Activated CD4-positive, alpha-beta T cell treated with anti-CD3 and anti-CD28 coated beads for 1 hour (primary cell): Measurements from ENCODE around the gene CCDC57.

ENCODE experiments used
- DNase-seq: peaks from one replicate; pipeline ENCODE4 v3.0.0-alpha.2; 2020

CCDC57 gene

GRCh38 chr17:82103553-82104451 is 108.8 kb downstream of the CCDC57 start:
- no peak for DNase-seq

GRCh38 chr17:82101767-82102679 is 110.6 kb downstream of the CCDC57 start:
- DNase-seq: no peak

GRCh38 chr17:82101301-82101715 is 111.3 kb downstream of the CCDC57 start:
- DNase-seq: no peak

DNA sequence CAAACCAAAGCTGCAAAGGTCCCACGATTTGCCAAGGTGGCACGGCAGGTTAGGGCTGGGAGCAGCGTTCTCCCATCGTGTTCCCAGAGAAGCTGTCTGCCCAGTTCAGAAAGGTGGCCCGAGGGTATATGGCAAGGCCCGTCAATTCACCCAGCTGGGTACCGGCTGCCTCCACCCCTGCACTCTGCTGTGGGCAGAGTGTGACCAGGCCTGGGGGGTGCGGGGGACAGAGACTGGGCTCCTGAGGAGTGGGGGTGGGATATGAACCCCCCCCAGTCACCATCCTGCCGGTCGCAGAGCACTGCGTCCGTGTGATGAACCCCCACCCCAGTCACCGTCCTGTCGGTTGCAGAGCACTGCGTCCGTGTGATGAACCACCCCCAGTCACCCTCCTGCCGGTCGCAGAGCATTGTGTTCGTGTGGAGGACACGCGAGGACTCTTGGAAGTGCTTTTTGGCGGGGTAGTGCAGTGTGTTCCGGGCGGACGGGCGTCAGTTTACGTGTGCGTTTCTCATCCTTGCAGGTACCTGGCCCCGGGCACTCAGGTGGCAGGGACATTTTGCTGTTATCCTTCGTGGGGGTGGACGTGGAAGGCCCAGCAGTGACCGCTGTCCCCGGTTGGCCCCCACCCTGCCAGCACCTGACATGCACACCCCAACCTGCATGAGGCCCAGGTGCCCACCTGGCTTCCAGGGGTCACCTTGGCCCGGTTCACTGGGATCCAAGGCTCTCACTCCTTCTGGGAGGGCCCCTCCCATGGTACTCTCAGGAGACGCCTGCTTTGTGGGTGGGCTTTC is 111.9 kb downstream of the CCDC57 start:
- no peak for DNase-seq

GRCh38 chr17:82098939-82099763 is 113.5 kb downstream of the CCDC57 start:
- DNase-seq: no peak

DNA sequence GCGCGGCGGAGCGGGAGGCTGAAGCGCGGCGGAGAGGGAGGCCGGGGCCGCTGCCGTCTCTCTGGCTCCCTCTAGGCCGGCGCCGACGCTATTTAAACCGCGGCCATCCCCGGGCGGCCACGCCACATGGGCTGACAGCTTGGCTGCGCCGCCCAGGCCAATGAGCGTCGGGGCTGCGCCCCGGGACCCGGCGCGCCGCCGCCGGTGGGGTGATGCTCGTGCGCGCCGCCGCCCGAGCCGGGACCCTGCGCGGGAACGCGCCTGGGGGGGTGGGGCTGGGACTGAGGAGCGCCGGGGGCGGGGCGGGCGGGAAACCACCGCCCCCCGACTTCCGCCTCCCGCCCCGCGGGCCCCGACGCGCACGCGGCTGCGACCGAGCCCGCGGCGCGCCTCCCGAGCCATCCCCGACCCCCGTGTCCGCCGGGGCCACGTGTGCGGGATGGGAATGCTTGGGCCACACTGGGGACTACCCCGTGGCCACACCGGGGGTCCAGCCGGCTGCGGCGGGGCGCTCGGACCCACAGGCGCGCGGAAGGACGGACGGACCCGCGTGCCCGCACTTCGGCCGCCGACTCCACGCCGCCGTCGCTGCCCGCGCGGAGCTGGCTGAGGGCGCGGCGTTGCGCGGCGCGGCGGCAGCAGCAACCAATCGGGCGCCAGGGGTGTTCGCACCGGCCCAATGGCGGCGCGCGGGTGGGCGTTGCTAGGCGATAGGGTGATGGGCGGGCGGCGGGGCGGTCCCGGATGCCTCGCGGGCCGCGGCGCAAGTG is 114.3 kb downstream of the CCDC57 start, which contains the start of gene FASN:
FASN (minus strand) TSS at position 68 of the 770 bp plus-strand sequence. CDS start 1,791 bp downstream, outside the sequence.
- peak; percentile 87 for DNase-seq

DNA sequence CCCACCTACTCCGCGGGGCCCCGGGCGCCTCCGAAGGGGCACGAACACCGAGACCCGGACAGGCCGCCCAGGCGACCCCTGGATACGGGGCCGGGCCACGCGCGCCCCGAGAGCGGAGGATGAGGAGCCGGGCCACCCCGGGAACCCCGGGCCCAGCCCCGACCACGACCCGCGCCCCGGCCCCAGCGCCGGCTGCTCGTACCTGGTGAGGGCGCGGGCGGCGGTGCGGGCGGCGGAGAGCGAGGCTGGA is 114.8 kb downstream of the CCDC57 start:
- DNase-seq: peak; percentile 18

DNA sequence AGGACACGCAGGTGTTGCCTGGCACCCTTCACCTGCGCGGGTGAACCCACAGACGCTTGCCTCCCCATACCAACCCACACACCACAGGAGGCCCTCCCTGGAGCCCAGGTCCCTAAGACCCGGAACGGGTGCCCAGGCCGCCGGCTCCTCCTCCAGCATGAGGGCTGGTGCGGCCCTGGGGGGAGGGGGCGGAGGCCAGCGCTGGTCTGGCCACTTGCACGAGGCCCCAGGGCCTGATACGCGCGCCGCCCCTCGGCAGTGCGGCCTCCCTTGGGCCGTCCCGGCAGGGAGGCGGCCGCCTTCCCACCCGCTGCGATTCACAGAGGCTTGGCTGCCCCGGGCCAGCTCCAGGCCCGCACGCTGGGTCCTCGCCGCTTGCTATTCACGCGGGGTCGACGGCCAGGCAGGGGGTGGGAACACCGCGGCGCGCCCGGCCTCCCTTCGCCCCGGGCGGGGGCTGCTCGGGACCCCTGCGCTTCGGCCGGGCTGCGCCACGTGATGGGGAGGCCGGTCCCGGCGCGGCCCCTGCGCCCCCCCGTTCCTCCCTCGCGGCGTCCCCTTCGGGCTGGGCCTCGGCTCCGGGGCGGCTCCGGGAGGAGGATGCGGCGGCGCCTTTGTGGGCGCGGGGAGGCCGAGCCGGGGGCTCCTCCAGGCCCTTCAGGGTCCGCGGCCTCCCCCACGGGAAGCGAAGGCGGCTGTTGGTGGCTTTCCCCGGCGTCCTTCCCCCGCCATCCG is 115.3 kb downstream of the CCDC57 start:
- DNase-seq: no peak

GRCh38 chr17:82096709-82097183 is 115.9 kb downstream of the CCDC57 start:
- DNase-seq: no peak

GRCh38 chr17:82095777-82096708 is 116.6 kb downstream of the CCDC57 start:
- no peak for DNase-seq

DNA sequence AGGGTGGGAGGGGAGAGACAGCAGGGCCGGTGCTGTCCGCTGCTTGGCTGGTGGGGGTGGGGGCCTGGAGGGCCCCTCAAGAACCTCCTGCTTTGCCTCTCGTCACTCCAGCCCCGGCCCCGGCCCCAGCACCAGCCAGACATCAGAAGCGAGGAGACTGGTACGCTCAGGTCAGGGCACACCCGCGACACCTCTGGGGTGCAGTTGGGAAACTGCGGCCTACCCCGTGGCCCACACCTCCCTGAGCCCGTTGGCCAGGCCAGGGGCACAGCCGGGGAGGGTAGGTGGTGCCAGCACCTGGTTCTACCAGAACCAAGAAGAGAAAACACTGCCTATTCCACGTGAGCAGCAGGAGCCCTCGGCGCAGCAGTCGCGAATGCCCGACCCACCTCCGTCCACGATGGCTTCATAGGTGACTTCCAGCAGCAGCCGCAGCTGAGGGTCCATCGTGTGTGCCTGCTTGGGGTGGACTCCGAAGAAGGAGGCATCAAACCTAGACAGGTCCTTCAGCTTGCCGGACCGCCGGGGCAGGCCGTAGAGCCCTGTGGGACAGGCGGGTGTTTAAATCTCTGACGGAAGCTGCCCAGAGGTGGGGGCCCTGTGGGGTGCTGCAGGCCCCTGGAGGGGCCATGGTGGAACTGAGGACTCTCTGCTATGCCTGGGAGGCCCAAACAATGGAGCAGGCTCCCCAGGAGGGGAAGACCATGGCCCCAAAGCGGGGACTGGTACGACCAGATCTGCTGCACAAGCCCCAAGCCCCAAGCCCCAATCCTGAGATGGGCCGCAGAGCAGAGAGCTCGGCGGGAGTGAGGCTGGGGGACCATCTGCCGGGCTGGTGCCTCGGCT is 117.5 kb downstream of the CCDC57 start:
- DNase-seq: no peak

DNA sequence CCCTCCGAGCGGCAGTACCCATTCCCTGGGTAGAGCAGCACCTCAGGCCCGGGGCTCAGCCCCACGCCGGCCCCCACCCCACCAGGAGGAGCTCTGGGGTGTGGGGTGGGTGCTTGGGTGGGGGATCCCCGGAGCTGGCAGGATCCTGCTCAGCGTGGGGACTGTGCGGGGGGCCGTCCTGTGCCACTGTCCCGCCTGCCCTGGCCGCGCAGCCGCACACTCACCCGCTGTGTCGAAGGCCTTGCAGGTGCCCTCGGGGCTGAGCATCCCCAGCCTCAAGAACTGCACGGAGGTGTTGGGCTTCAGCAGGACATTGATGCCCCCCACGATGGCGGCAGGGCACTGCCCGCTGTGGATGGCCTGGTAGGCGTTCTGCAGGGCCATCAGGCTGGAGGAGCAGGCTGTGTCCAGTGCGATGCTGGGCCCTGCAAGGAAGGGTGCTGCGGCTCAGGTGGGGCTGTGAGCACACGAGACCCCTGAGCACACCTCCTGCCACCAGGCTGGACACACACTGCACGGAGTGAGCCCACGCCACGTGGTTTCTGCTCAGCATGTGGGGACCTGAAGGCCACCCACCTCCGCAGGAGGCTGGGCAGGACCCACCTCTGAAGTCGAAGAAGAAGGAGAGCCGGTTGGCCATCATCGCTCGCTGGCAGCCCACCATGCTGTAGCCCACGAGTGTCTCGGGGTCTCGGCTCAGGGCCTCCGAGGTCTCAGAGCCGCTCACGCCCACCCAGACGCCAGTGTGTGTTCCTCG is 119.5 kb downstream of the CCDC57 start:
- no peak for DNase-seq

DNA sequence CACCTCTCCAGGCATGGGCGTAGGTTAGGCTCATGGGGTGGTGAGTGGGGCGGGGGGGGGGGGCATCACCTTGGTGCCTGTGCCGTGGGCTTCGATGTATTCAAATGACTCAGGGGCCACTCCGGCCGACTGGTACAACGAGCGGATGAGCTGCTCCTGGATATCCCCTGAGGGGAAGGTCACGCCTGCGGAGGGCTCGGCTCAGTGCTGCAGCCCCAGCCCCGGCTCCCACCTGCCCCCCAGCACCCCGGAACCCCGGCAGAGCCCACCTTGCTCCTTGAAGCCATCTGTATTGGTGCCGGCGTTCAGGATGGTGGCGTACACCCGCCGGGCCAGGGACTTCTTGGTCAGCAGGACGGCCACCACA is 120.0 kb downstream of the CCDC57 start:
- no peak for DNase-seq

GRCh38 chr17:82092094-82092586 is 120.5 kb downstream of the CCDC57 start:
- no peak for DNase-seq

GRCh38 chr17:82091264-82092066 is 121.2 kb downstream of the CCDC57 start:
- DNase-seq: no peak

GRCh38 chr17:82090549-82091263 is 121.9 kb downstream of the CCDC57 start:
- no peak for DNase-seq
